GM23338 (cell line): Measurements from ENCODE around the gene PFKP. TPM values are rescaled to one million over a fixed set of nuclear protein-coding genes. Genes with fewer than 3 reads are reported as not detected.

ENCODE experiments used
- ATAC-seq: fragments of 200-7000 bp; cut with Tn5 transposase; 3 replicates; pipeline ENCODE4 v1.9.1; 2020
- DNase-seq: peaks from one replicate; pipeline ENCODE4 v3.0.0-alpha.2; 2015; ENCODE audit warnings: low spot score
- H2AFZ ChIP-seq: fragments of 200-600 bp; sonication (generic); 2 replicates; pipeline ENCODE4 v1.8.0; 2016; ENCODE audit warnings: antibody characterized with exemption, mild to moderate bottlenecking, moderate library complexity
- H3F3A ChIP-seq: fragments of 200-600 bp; sonication (generic); replicated peaks from 2 replicates; pipeline ENCODE4 v1.8.0; 2017; ENCODE audit warnings: antibody characterized with exemption, mixed run types, low read depth
- H3K27ac ChIP-seq: fragments of 200-600 bp; sonication (generic); 2 replicates; pipeline ENCODE4 v1.6.1; 2016; ENCODE audit warnings: low read depth
- H3K27me3 ChIP-seq: fragments of 200-600 bp; sonication (generic); 2 replicates; pipeline ENCODE4 v1.8.0; 2016; ENCODE audit warnings: mild to moderate bottlenecking, mixed run types, moderate library complexity; ENCODE audit not compliant: insufficient read depth
- H3K36me3 ChIP-seq: fragments of 200-600 bp; sonication (generic); 2 replicates; pipeline ENCODE4 v1.8.0; 2016; ENCODE audit warnings: mild to moderate bottlenecking; ENCODE audit not compliant: insufficient read depth
- H3K4me1 ChIP-seq: fragments of 200-600 bp; sonication (generic); 2 replicates; pipeline ENCODE4 v1.8.0; 2016; ENCODE audit warnings: mild to moderate bottlenecking, moderate library complexity; ENCODE audit not compliant: insufficient read depth
- H3K4me2 ChIP-seq: fragments of 200-600 bp; sonication (generic); 2 replicates; pipeline ENCODE4 v1.7.1; 2017; ENCODE audit warnings: mixed run types
- H3K4me3 ChIP-seq: fragments of 200-600 bp; sonication (generic); 2 replicates; pipeline ENCODE4 v1.6.1; 2016; ENCODE audit warnings: mixed run types
- H3K79me2 ChIP-seq: fragments of 200-600 bp; sonication (generic); replicated peaks from 2 replicates; pipeline ENCODE4 v1.8.0; 2017; ENCODE audit warnings: mild to moderate bottlenecking; ENCODE audit not compliant: insufficient read depth
- H3K9me2 ChIP-seq: fragments of 200-600 bp; sonication (generic); 2 replicates; pipeline ENCODE4 v1.8.0; 2017; ENCODE audit not compliant: insufficient read depth
- H4K20me1 ChIP-seq: fragments of 200-600 bp; sonication (generic); replicated peaks from 2 replicates; pipeline ENCODE4 v1.8.0; 2017; ENCODE audit warnings: mild to moderate bottlenecking; ENCODE audit not compliant: insufficient read depth
- H3K27ac Mint-ChIP-seq: 2 replicates; pipeline ENCODE4 v1.8.0; 2020; ENCODE audit warnings: inconsistent platforms, mild to moderate bottlenecking, moderate library complexity, mixed read lengths
- H3K27me3 Mint-ChIP-seq: 3 replicates; pipeline ENCODE4 v1.8.0; 2022; ENCODE audit warnings: low read depth, mild to moderate bottlenecking, moderate library complexity, mixed read lengths, inconsistent platforms; ENCODE audit not compliant: insufficient read depth, poor library complexity
- H3K36me3 Mint-ChIP-seq: 3 replicates; pipeline ENCODE4 v1.8.0; 2021; ENCODE audit warnings: low read depth, mild to moderate bottlenecking, inconsistent platforms, moderate library complexity, mixed read lengths
- H3K4me1 Mint-ChIP-seq: 3 replicates; pipeline ENCODE4 v1.8.0; 2020; ENCODE audit warnings: mild to moderate bottlenecking, inconsistent platforms, mixed read lengths
- H3K4me3 Mint-ChIP-seq: 3 replicates; pipeline ENCODE4 v1.8.0; 2021; ENCODE audit warnings: moderate library complexity, mild to moderate bottlenecking, inconsistent platforms, mixed read lengths
- H3K9me3 Mint-ChIP-seq: 3 replicates; pipeline ENCODE4 v1.8.0; 2020; ENCODE audit warnings: moderate library complexity, mild to moderate bottlenecking, inconsistent platforms, mixed read lengths
- CREB1 ChIP-seq: fragments of 250-450 bp; sonication (Bioruptor Pico); IDR thresholded peaks from 2 replicates; pipeline ENCODE4 v1.5.0; 2020; ENCODE audit warnings: low read depth, mild to moderate bottlenecking, moderate library complexity
- CTCF ChIP-seq, 2 experiments: fragments of 200-600 bp in 1 of 2; sonication (generic) in 1 of 2; conservative IDR thresholded peaks; 2 replicates each; pipeline versions ENCODE4 v1.5.1 to v1.6.1; 2016 to 2017; ENCODE audit warnings: antibody characterized with exemption in 2 of 2, low read depth in 2 of 2, mild to moderate bottlenecking in 2 of 2, moderate library complexity in 1 of 2
- ETS1 ChIP-seq: IDR thresholded peaks from 2 replicates; pipeline ENCODE4 v1.6.1; 2016; ENCODE audit warnings: antibody characterized with exemption
- EZH2 ChIP-seq: fragments of 200-600 bp; sonication (generic); IDR thresholded peaks from one replicate; pipeline ENCODE4 v1.8.0; 2017; ENCODE audit warnings: antibody characterized with exemption, mild to moderate bottlenecking, low read depth; ENCODE audit not compliant: unreplicated experiment
- POLR2AphosphoS5 ChIP-seq: IDR thresholded peaks from 2 replicates; pipeline ENCODE4 v1.6.1; 2016; ENCODE audit warnings: antibody characterized with exemption, low read depth
- REST ChIP-seq: IDR thresholded peaks from one replicate; pipeline ENCODE4 v1.6.1; 2018; ENCODE audit warnings: antibody characterized with exemption; ENCODE audit not compliant: unreplicated experiment
- STAT1 ChIP-seq: IDR thresholded peaks from one replicate; pipeline ENCODE4 v1.6.1; 2016; ENCODE audit warnings: antibody characterized with exemption; ENCODE audit not compliant: unreplicated experiment
- ZNF114 ChIP-seq: fragments of 250-450 bp; sonication (Bioruptor Pico); IDR thresholded peaks from 2 replicates; pipeline ENCODE4 v1.5.0; 2020; ENCODE audit warnings: mild to moderate bottlenecking, moderate library complexity
- polyA plus RNA-seq: library from polyadenylated mRNA; unstranded; fragments of >200 nt; fragmentation: Nextera tagmentation; extraction: Ambion mirVana; gene quantifications from 2 replicates; pipeline ENCODE4 v1.2.1, GENCODE V29; 2016
- total RNA-seq: library from RNA; depleted of rRNA; stranded (reverse); fragments of >200 nt; shearing (Covaris generic); gene quantifications from 2 replicates; pipeline ENCODE4 v1.2.3, GENCODE V29; 2014

Gene PFKP
- total and polyA plus RNA-seq, 2 experiments from 2014 or later: 56.3 to 120 TPM

GRCh38 chr10:3173171-3173878 lies 106.0 kb downstream of the PFKP start:
- Mint-ChIP-seq H3K9me3 (no peaks in the 10 kb centered on the region), H3K4me1 (peaks cover 13% of the 10 kb centered on the region), H3K36me3 (peaks cover 11% of the 10 kb centered on the region; the same call in 2 of the 3 replicates), H3K27me3 (peaks cover 13% of the 10 kb centered on the region), H3K27ac (peak overlapping the region; percentile 83; the same call in 1 of the 2 replicates), H3K4me3 (peak overlapping the region; percentile 69)
- Histone ChIP-seq H3K4me2 (peak overlapping the region; percentile 72; the same call in 1 of the 2 replicates), H3K79me2 (peaks cover 3% of the 10 kb centered on the region; the same call in 1 of the 2 replicates), H3K9me2 (0 out of 2 replicates have a peak, but pooled peaks cover 3% of the 10 kb centered on the region), H3K4me1 (no peaks in the 10 kb centered on the region; the same call in 1 of the 2 replicates), H3K27ac (peak overlapping the region; percentile 74; the same call in 1 of the 2 replicates), H4K20me1 (no peaks in the 10 kb centered on the region; the same call in 1 of the 2 replicates), H3K36me3 (no peaks in the 10 kb centered on the region), H3K27me3 (no peaks in the 10 kb centered on the region), H2AFZ (peak overlapping the region; percentile 59; the same call in 1 of the 2 replicates), H3F3A (no peaks in the 10 kb centered on the region), H3K4me3 (peak overlapping the region; percentile 36; the same call in 1 of the 2 replicates)
- DNase-seq (peak; percentile 98), ATAC-seq (peak; percentile 74)
- no peak for TF ChIP-seq CREB1 (CRISPR knock-in tag)
- TF ChIP-seq CTCF (conservative IDR thresholded peaks at IDR 0.05; ENCODE audit: low read depth in 2 of 2): no peak
- no peak for TF ChIP-seq ETS1
- TF ChIP-seq ZNF114 (CRISPR knock-in tag): peak; percentile 45; the same call in 1 of the 2 replicates
- TF ChIP-seq POLR2AphosphoS5: peak; percentile 59

DNA sequence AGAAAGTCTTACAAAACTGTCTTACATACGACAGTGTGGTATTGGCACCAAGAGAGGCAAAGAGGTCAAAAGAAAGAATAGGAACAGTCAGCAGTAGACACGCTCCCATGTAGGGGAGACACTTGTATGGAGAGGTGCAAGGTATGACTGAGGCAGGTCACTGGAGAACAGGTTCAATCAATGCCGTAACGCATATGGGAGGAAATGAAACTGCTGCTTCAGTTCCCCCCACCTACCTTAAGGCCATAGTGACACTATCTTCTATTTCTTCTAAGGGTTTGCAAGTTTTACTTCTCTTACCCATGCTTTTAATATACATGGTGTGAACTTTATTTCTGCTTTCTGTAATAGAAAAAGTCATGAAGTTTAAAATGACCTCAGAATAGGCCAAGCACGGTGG lies 110.7 kb downstream of the PFKP start:
- Histone ChIP-seq H3K4me3 (no peak overlapping the region), H3K79me2 (no peaks in the 10 kb centered on the region), H2AFZ (no peak overlapping the region), H3K27ac (no peak overlapping the region), H4K20me1 (no peaks in the 10 kb centered on the region), H3K4me1 (no peaks in the 10 kb centered on the region; the same call in 1 of the 2 replicates), H3F3A (no peaks in the 10 kb centered on the region), H3K4me2 (no peak overlapping the region), H3K27me3 (no peaks in the 10 kb centered on the region), H3K36me3 (no peaks in the 10 kb centered on the region), H3K9me2 (0 out of 2 replicates have a peak, but pooled peaks cover 3% of the 10 kb centered on the region)
- TF ChIP-seq CTCF (conservative IDR thresholded peaks at IDR 0.05; ENCODE audit: low read depth in 2 of 2) (no peak), POLR2AphosphoS5 (no peak), REST (no peak), EZH2 (no peak), STAT1 (no peak)
- Mint-ChIP-seq H3K36me3 (no peaks in the 10 kb centered on the region), H3K4me3 (no peak overlapping the region), H3K27ac (no peak overlapping the region), H3K9me3 (no peaks in the 10 kb centered on the region), H3K4me1 (peaks cover 22% of the 10 kb centered on the region), H3K27me3 (peaks cover 4% of the 10 kb centered on the region)
- DNase-seq: no peak
- no peak for ATAC-seq
